Renal cortical epithelial cell (primary cell): Measurements from ENCODE around the gene RALY. TPM values are rescaled to one million over a fixed set of nuclear protein-coding genes. Genes with fewer than 3 reads are reported as not detected.

Experiments
- total RNA-seq: library from RNA; depleted of rRNA; stranded (reverse); fragments of >200 nt; gene quantifications from 2 replicates; pipeline ENCODE4 v1.2.3, GENCODE V29; 2014

RALY gene
- total RNA-seq, 1 donor from 2014 or later: 68.9 TPM

Other genes starting within 250 kb of the RALY start
- 46.4 and 93.4 TPM in 2 replicates for gene CHMP4B, start 182.6 kb upstream of the RALY start, total RNA-seq
- 148 and 161 TPM in 2 replicates for gene EIF2S2, start 118.3 kb downstream of the RALY start, total RNA-seq
- gene ASIP, start 247.5 kb downstream of the RALY start, total RNA-seq: not detected in 2 replicates